GM12801 (cell line): ENCODE measurements around the gene WDR18.

Experiments used
- CTCF ChIP-seq: IDR thresholded peaks from one replicate; pipeline ENCODE4 v1.5.1; 2011; ENCODE audit warnings: control low read depth; ENCODE audit not compliant: insufficient read length; ENCODE audit errors: extremely low read depth

The WDR18 gene

GRCh38 chr19:1010586-1011510, 26.7 kb downstream of the WDR18 start:
- TF ChIP-seq CTCF, result no peak

- TF ChIP-seq CTCF, result no peak
Measured at GRCh38 chr19:1011831-1012333, 27.7 kb downstream of the WDR18 start.

GRCh38 chr19:1012334-1012733, 28.2 kb downstream of the WDR18 start:
- TF ChIP-seq CTCF, result no peak

- no peak for TF ChIP-seq CTCF
Measured at GRCh38 chr19:1013218-1013617, 29.1 kb downstream of the WDR18 start.

GRCh38 chr19:1014161-1015060, 30.3 kb downstream of the WDR18 start:
- TF ChIP-seq CTCF, result no peak

- TF ChIP-seq CTCF, result no peak
Measured at GRCh38 chr19:1015061-1015781, 31.1 kb downstream of the WDR18 start.
